ENCODE results near the gene CNST.
"Not testable (repeated sequence)": the region's sequence is repeated elsewhere in the genome, so short reads cannot be mapped to it uniquely, and the experiment has no call there.

DNA sequence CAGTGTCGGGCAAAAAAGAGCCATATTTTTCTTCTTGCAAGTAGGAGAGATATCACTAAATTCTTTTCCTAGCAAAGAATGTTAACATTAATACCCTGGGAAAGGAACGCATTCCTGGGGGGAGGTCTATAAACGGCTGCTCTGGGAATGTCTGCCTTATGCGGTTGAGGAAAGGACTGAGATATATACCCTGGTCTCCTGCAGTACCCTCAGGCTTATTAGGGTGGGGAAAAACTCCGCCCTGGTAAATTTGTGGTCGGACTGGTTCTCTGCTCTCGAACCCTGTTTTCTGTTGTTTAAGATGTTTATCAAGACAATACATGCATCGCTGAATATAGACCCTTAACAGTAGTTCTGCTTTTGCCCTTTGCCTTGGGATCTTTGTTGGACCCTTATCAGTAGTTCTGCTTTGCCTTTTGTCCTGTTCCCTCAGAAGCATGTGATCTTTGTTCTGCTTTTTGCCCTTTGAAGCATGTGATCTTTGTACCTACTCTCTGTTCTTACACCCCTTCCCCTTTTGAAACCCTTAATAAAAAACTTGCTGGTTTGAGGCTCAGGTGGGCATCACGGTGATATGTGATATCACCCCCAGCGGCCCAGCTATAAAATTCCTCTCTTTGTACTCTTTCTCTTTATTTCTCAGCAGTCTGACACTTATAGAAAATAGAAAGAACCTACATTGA lies 128.1 kb downstream of the CNST start:
- TF ChIP-seq, protein P1, sequence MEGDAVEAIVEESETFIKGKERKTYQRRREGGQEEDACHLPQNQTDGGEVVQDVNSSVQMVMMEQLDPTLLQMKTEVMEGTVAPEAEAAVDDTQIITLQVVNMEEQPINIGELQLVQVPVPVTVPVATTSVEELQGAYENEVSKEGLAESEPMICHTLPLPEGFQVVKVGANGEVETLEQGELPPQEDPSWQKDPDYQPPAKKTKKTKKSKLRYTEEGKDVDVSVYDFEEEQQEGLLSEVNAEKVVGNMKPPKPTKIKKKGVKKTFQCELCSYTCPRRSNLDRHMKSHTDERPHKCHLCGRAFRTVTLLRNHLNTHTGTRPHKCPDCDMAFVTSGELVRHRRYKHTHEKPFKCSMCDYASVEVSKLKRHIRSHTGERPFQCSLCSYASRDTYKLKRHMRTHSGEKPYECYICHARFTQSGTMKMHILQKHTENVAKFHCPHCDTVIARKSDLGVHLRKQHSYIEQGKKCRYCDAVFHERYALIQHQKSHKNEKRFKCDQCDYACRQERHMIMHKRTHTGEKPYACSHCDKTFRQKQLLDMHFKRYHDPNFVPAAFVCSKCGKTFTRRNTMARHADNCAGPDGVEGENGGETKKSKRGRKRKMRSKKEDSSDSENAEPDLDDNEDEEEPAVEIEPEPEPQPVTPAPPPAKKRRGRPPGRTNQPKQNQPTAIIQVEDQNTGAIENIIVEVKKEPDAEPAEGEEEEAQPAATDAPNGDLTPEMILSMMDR (conservative IDR thresholded peaks at IDR 0.05; ENCODE audit: low read length): not testable (repeated sequence)
- not testable (repeated sequence) for TF ChIP-seq EZH2phosphoT487 (IDR thresholded peaks at IDR 0.05; ENCODE audit: borderline replicate concordance, low read depth, low read length)

All from OCI-LY7 (cell line).